ENCODE results near the gene GP2.

DNA sequence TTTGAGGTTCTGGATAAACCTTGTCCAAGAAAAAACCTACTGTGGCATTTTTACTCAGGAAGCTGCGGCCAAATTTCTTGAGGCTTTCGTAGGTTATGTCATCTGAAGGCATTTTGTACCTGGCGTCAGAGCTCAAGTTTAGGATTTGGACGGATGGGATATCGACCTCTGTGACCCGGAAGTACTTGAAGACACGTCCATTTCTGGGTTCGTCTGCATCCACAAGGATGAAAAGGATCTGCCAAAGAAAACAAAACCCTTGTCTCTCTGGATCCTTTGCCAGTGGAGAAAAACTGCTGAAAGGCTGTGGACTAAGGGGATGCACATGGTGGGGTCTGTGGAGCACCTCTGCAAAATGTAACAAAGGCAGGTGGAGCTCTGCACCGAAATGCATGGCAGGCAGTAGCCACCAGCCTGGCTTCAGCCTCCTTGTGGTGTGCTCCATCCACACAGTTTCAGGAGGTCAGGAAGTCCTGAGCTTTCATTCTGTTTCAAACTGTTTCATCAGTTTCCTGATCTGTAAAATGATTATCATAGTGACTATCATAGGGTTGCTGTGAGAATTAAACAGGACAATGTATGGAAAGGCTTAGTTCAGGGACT, 42.2 kb upstream of the GP2 start:
- TF ChIP-seq, protein P1, sequence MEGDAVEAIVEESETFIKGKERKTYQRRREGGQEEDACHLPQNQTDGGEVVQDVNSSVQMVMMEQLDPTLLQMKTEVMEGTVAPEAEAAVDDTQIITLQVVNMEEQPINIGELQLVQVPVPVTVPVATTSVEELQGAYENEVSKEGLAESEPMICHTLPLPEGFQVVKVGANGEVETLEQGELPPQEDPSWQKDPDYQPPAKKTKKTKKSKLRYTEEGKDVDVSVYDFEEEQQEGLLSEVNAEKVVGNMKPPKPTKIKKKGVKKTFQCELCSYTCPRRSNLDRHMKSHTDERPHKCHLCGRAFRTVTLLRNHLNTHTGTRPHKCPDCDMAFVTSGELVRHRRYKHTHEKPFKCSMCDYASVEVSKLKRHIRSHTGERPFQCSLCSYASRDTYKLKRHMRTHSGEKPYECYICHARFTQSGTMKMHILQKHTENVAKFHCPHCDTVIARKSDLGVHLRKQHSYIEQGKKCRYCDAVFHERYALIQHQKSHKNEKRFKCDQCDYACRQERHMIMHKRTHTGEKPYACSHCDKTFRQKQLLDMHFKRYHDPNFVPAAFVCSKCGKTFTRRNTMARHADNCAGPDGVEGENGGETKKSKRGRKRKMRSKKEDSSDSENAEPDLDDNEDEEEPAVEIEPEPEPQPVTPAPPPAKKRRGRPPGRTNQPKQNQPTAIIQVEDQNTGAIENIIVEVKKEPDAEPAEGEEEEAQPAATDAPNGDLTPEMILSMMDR (IDR thresholded peaks at IDR 0.05): no peak
- TF ChIP-seq POLR2A (IDR thresholded peaks at IDR 0.05): no peak

All from right lobe of liver (tissue), 4 donors.